Small intestine (tissue), 7 donors: ENCODE data around the gene VAV1. TPM values are rescaled to one million over a fixed set of nuclear protein-coding genes. Genes with fewer than 3 reads are reported as not detected.
A peak's percentile ranks its signal among the peaks of the same experiment; 100 is the strongest.
"Not testable (repeated sequence)": the region's sequence is repeated elsewhere in the genome, so short reads cannot be mapped to it uniquely, and the experiment has no call there.

Source experiments
- DNase-seq, 2 donors: peaks; one replicate each; pipeline versions ENCODE4 v3.0.0 to v3.0.0-alpha.2; 2013
- FAIRE-seq: peaks from 2 replicates; lab custom pipeline; 2012; peaks lifted over from hg19 to GRCh38; lab: Jason Lieb, UNC
- H3K27ac ChIP-seq, 3 donors: one replicate each; pipeline ENCODE4 v1.5.1; 2013; ENCODE audit warnings: low read length in 2 of 3, mild to moderate bottlenecking in 2 of 3, control low read depth in 1 of 3, inconsistent platforms in 1 of 3, low read depth in 1 of 3, moderate library complexity in 1 of 3
- H3K27me3 ChIP-seq, 3 donors: one replicate each; pipeline ENCODE4 v1.6.1; 2013; ENCODE audit warnings: low read length in 3 of 3, inconsistent platforms in 1 of 3; ENCODE audit not compliant: control insufficient read depth in 3 of 3, insufficient read depth in 3 of 3
- H3K36me3 ChIP-seq, 3 donors: one replicate each; pipeline ENCODE4 v1.6.1; 2013; ENCODE audit warnings: low read length in 3 of 3, inconsistent platforms in 1 of 3, low read depth in 1 of 3, mild to moderate bottlenecking in 1 of 3, moderate library complexity in 1 of 3; ENCODE audit not compliant: control insufficient read depth in 3 of 3, insufficient read depth in 2 of 3
- H3K4me1 ChIP-seq, 3 donors: one replicate each; pipeline ENCODE4 v1.6.1; 2013; ENCODE audit warnings: low read length in 2 of 3, inconsistent platforms in 1 of 3, low read depth in 1 of 3, mild to moderate bottlenecking in 1 of 3, moderate library complexity in 1 of 3; ENCODE audit not compliant: control insufficient read depth in 3 of 3, insufficient read depth in 2 of 3
- H3K4me3 ChIP-seq, 3 donors: one replicate each; pipeline ENCODE4 v1.5.1; 2013; ENCODE audit warnings: low read length in 3 of 3, control low read depth in 1 of 3, inconsistent platforms in 1 of 3, low read depth in 1 of 3, mild to moderate bottlenecking in 1 of 3, moderate library complexity in 1 of 3
- H3K9me3 ChIP-seq, 2 donors: one replicate each; pipeline ENCODE4 v1.6.1; 2013; ENCODE audit warnings: low read depth in 1 of 2, low read length in 1 of 2; ENCODE audit not compliant: control insufficient read depth in 2 of 2, insufficient read depth in 1 of 2
- WGBS, 3 donors: extraction: QIAGEN DNeasy Blood & Tissue Kit; methylation state at CpG; one replicate each; pipeline ENCODE4 v1.1.7; 2013; 5-methylcytosine and 5-hydroxymethylcytosine counted together
- polyA plus RNA-seq, 4 donors: library from polyadenylated mRNA; stranded (reverse) in 3 of 4; unstranded in 1 of 4; fragments of 200-250 nt in 3 of 4; fragments of 120-200 nt in 1 of 4; gene quantifications; one replicate each; pipeline versions ENCODE4 v1.2.1 to v1.2.3, GENCODE V29; 2013
- donor health status: healthy with polysubstance abuse.
- donor health status: control.
- donor health status: control.
- donor health status: Bipolar disorder and iron deficiency.
- donor health status: healthy.

Gene VAV1
- polyA plus RNA-seq, 4 donors, result 2.5 to 3.5 (median 3.1) TPM

DNA sequence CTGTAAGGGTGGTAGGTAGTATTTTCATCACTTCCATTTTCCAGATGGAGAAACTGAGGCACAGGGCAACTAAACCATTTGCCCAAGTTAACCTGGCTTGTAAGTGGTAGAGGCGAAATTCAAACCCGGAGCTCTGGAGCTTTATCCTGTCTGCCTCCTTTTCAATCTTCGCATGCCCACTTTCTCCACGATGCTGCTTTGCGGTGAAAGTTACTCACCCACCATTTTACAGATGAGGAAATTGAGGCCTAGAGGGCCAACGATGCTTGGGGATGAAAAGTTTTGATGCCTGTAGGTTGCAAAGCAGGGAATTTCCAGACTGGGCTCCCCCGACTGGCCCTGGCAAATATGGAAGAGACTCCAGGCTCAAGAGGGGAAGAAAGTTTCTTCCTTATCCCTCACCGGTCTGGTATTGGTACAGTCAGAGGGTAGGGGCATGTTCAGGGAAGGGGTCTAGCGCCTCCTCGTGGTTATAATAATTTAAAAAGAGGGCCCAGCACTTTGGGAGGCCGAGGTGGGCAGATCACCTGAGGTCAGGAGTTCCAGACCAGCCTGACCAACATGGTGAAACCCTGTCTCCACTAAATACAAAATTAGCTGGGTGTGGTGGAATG lies 3.4 kb upstream of the VAV1 start:
- Histone ChIP-seq H3K4me3 (no peak overlapping the region), H3K4me1 (peaks cover 0 to 10% (median 0%) of the 10 kb centered on the region in 3 donors), H3K9me3 (no peaks in the 10 kb centered on the region), H3K27ac (no peak overlapping the region), H3K27me3 (peaks cover 0 to 3% (median 0%) of the 10 kb centered on the region in 3 donors), H3K36me3 (no peaks in the 10 kb centered on the region)
- DNase-seq (peak; percentile 41 to 57), FAIRE-seq (no peak)
- 43 to 56% (median 47%) methylated on average over 11 of the region's 11 CpGs for WGBS, 3 donors

DNA sequence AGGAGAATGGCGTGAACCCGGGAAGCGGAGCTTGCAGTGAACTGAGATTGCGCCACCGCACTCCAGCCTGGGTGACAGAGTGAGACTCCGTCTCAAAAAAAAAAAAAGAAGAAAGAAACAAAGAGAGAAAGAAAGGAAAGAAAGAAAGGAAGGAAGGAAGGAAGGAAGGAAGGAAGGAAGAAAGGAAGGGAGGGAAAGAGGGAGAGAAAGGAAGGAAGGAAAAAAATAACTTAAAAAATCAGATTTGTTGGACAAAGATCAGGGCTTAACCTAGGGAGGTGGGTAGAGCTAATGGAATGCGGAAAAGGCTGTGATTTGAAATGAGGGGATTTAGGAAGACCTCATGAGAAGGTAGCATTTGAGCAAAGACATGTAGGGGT lies 870 bp upstream of the VAV1 start:
- not testable (repeated sequence) for H3K4me3 ChIP-seq, FAIRE-seq, H3K27ac ChIP-seq, H3K9me3 ChIP-seq, H3K4me1 ChIP-seq, H3K27me3 ChIP-seq, H3K36me3 ChIP-seq, DNase-seq
- WGBS, 3 donors, result 82 to 91% (median 89%) methylated on average over 7 of the region's 7 CpGs

DNA sequence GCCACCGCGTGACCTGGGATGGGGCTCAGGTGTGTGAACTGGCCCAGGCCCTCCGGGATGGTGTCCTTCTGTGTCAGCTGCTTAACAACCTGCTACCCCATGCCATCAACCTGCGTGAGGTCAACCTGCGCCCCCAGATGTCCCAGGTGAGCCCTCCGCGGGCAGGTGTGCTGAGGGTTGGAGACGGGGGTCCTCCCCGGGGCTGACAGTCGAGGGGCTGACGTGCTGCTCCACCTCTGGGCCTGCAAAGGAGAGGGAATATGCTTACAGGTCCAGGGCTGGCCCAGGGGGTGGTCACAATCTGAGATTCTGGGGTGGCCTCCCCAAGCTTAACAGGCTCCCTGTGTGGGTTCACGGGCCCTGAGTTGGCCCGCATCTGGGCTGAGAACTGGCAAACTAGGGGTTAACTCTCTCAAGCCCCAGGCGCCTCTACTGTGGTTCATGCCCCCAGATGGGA lies 386 bp downstream of the VAV1 start:
- H3K27me3 ChIP-seq, result no peaks in the 10 kb centered on the region
- no peaks in the 10 kb centered on the region for H3K9me3 ChIP-seq
- peak overlapping the region in 1 of 3 donors; percentile 73 for H3K27ac ChIP-seq
- 39 to 65% (median 57%) methylated on average over 14 of the region's 14 CpGs for WGBS, 3 donors
- H3K4me1 ChIP-seq, result peaks cover 0 to 1% (median 0%) of the 10 kb centered on the region in 3 donors
- H3K36me3 ChIP-seq, result no peaks in the 10 kb centered on the region
- DNase-seq, result no peak
- FAIRE-seq, result no peak
- peak overlapping the region; percentile 35 to 70 (median 40) for H3K4me3 ChIP-seq

- no peak for DNase-seq
- no peaks in the 10 kb centered on the region for H3K27me3 ChIP-seq
- H3K27ac ChIP-seq, result peak overlapping the region in 1 of 3 donors; percentile 73
- H3K9me3 ChIP-seq, result no peaks in the 10 kb centered on the region
- H3K4me1 ChIP-seq, result no peaks in the 10 kb centered on the region
- WGBS, 3 donors, result 42 to 58% (median 43%) methylated on average over 8 of the region's 8 CpGs
- FAIRE-seq, result no peak
- H3K36me3 ChIP-seq, result no peaks in the 10 kb centered on the region
- peak overlapping the region; percentile 35 to 70 (median 40) for H3K4me3 ChIP-seq
Observed at GRCh38 chr19:6773323-6773931, 919 bp downstream of the VAV1 start.

GRCh38 chr19:6774821-6775707 lies 2.6 kb downstream of the VAV1 start:
- DNase-seq (no peak), FAIRE-seq (no peak)
- no peak overlapping the region for H3K4me3 ChIP-seq
- no peaks in the 10 kb centered on the region for H3K9me3 ChIP-seq
- no peak overlapping the region for H3K27ac ChIP-seq
- no peaks in the 10 kb centered on the region for H3K27me3 ChIP-seq
- no peaks in the 10 kb centered on the region for H3K36me3 ChIP-seq
- 63 to 75% (median 71%) methylated on average over 11 of the region's 11 CpGs for WGBS, 3 donors
- H3K4me1 ChIP-seq, result no peaks in the 10 kb centered on the region

- not testable (repeated sequence) for H3K4me1 ChIP-seq, H3K36me3 ChIP-seq, H3K27me3 ChIP-seq, DNase-seq, H3K9me3 ChIP-seq, H3K4me3 ChIP-seq, H3K27ac ChIP-seq, FAIRE-seq
Observed at GRCh38 chr19:6776045-6776444, 3.5 kb downstream of the VAV1 start.

DNA sequence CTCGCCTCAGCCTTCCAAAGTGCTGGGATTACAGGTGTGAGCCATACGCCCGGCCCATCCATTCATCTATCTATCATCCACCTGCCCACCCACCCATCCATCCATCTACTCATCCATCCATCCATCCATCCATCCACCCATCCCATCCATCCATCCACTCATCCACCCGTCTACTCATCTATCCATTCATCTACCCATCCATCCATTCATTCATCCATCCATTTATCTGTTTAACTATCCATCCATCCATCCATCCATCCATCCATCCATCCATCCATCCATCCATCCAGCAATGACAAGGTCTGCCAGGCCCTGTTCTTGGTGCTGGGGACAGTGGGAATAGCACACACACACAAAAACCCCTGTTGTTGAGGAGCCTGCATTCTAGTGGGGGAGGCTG lies 4.5 kb downstream of the VAV1 start:
- Histone ChIP-seq H3K27me3 (no peaks in the 10 kb centered on the region), H3K9me3 (no peaks in the 10 kb centered on the region), H3K4me1 (no peaks in the 10 kb centered on the region), H3K36me3 (no peaks in the 10 kb centered on the region), H3K4me3 (no peak overlapping the region), H3K27ac (no peak overlapping the region)
- no peak for FAIRE-seq
- WGBS, 3 donors, result 91 to 96% (median 92%) methylated on average over 4 of the region's 4 CpGs
- no peak for DNase-seq

GRCh38 chr19:6777434-6777833 lies 4.9 kb downstream of the VAV1 start:
- FAIRE-seq, result no peak
- Histone ChIP-seq H3K27ac (no peak overlapping the region), H3K4me1 (no peaks in the 10 kb centered on the region), H3K36me3 (no peaks in the 10 kb centered on the region), H3K9me3 (no peaks in the 10 kb centered on the region), H3K4me3 (no peak overlapping the region), H3K27me3 (no peaks in the 10 kb centered on the region)
- DNase-seq, result no peak
- WGBS, 3 donors, result 68 to 88% (median 75%) methylated on average over 2 of the region's 2 CpGs
